ENCODE data around the gene TFEB.

TFEB gene

GRCh38 chr6:41717392-41717736 lies 18.0 kb downstream of the TFEB start:
- H3K4me3 ChIP-seq = no peak overlapping the region
- H3K36me3 ChIP-seq (replicated peaks) = no peaks in the 10 kb centered on the region
- in situ Hi-C loops (cut with MboI; ENCODE audit: low sequenced_read_pairs) = no loop called here
- H3K27me3 ChIP-seq (ENCODE audit: low read depth) = no peaks in the 10 kb centered on the region
- no peaks in the 10 kb centered on the region for H3K9me3 ChIP-seq
- DNase-seq (ENCODE audit: low spot score in 2 of 2) = no peak
- no peaks in the 10 kb centered on the region for H3K4me1 ChIP-seq

- Histone ChIP-seq H3K36me3 (replicated peaks) (no peaks in the 10 kb centered on the region), H3K9me3 (no peaks in the 10 kb centered on the region), H3K4me3 (no peak overlapping the region), H3K4me1 (no peaks in the 10 kb centered on the region), H3K27me3 (ENCODE audit: low read depth) (no peaks in the 10 kb centered on the region)
- no peak for DNase-seq (ENCODE audit: low spot score in 2 of 2)
- in situ Hi-C loops (cut with MboI; ENCODE audit: low sequenced_read_pairs) = no loop called here
Measured at GRCh38 chr6:41716516-41717391, 18.7 kb downstream of the TFEB start.

GRCh38 chr6:41715795-41716515 lies 19.5 kb downstream of the TFEB start:
- H3K36me3 ChIP-seq (replicated peaks) = no peaks in the 10 kb centered on the region
- DNase-seq (ENCODE audit: low spot score in 2 of 2) = no peak

GRCh38 chr6:41714556-41715273 lies 20.7 kb downstream of the TFEB start:
- no peaks in the 10 kb centered on the region for H3K27me3 ChIP-seq (ENCODE audit: low read depth)
- DNase-seq (ENCODE audit: low spot score in 2 of 2) = no peak
- H3K9me3 ChIP-seq = no peaks in the 10 kb centered on the region
- H3K36me3 ChIP-seq (replicated peaks) = no peaks in the 10 kb centered on the region
- in situ Hi-C loops (cut with MboI; ENCODE audit: low sequenced_read_pairs) = no loop called here
- H3K4me1 ChIP-seq = no peaks in the 10 kb centered on the region
- H3K4me3 ChIP-seq = no peak overlapping the region

More at GRCh38 chr6:41715795-41716515, 19.5 kb downstream of the TFEB start:
- in situ Hi-C loops (cut with MboI; ENCODE audit: low sequenced_read_pairs) = no loop called here
- Histone ChIP-seq H3K4me3 (no peak overlapping the region), H3K9me3 (no peaks in the 10 kb centered on the region), H3K4me1 (no peaks in the 10 kb centered on the region), H3K27me3 (ENCODE audit: low read depth) (no peaks in the 10 kb centered on the region)

- Histone ChIP-seq H3K9me3 (no peaks in the 10 kb centered on the region), H3K27me3 (ENCODE audit: low read depth) (no peaks in the 10 kb centered on the region), H3K4me3 (no peak overlapping the region), H3K4me1 (no peaks in the 10 kb centered on the region), H3K36me3 (replicated peaks) (no peaks in the 10 kb centered on the region)
- no peak for DNase-seq (ENCODE audit: low spot score in 2 of 2)
- in situ Hi-C loops (cut with MboI; ENCODE audit: low sequenced_read_pairs) = no loop called here
Measured at GRCh38 chr6:41713650-41714291, 21.6 kb downstream of the TFEB start.

GRCh38 chr6:41713159-41713649 lies 22.2 kb downstream of the TFEB start:
- DNase-seq (ENCODE audit: low spot score in 2 of 2) = no peak
- Histone ChIP-seq H3K9me3 (no peaks in the 10 kb centered on the region), H3K4me3 (no peak overlapping the region), H3K4me1 (no peaks in the 10 kb centered on the region), H3K27me3 (ENCODE audit: low read depth) (no peaks in the 10 kb centered on the region), H3K36me3 (replicated peaks) (no peaks in the 10 kb centered on the region)
- in situ Hi-C loops (cut with MboI; ENCODE audit: low sequenced_read_pairs) = no loop called here

GRCh38 chr6:41712651-41713103 lies 22.7 kb downstream of the TFEB start:
- DNase-seq (ENCODE audit: low spot score in 2 of 2) = no peak
- no peak overlapping the region for H3K4me3 ChIP-seq
- no peaks in the 10 kb centered on the region for H3K9me3 ChIP-seq
- H3K27me3 ChIP-seq (ENCODE audit: low read depth) = no peaks in the 10 kb centered on the region
- in situ Hi-C loops (cut with MboI; ENCODE audit: low sequenced_read_pairs) = no loop called here
- no peaks in the 10 kb centered on the region for H3K4me1 ChIP-seq
- no peaks in the 10 kb centered on the region for H3K36me3 ChIP-seq (replicated peaks)

GRCh38 chr6:41711323-41712038 lies 23.9 kb downstream of the TFEB start:
- Histone ChIP-seq H3K4me1 (no peaks in the 10 kb centered on the region), H3K27me3 (ENCODE audit: low read depth) (no peaks in the 10 kb centered on the region), H3K9me3 (no peaks in the 10 kb centered on the region), H3K36me3 (replicated peaks) (no peaks in the 10 kb centered on the region), H3K4me3 (no peak overlapping the region)
- in situ Hi-C loops (cut with MboI; ENCODE audit: low sequenced_read_pairs) = no loop called here
- no peak for DNase-seq (ENCODE audit: low spot score in 2 of 2)

GRCh38 chr6:41709375-41709774 lies 26.0 kb downstream of the TFEB start:
- no peaks in the 10 kb centered on the region for H3K4me1 ChIP-seq
- no peaks in the 10 kb centered on the region for H3K9me3 ChIP-seq
- no peaks in the 10 kb centered on the region for H3K36me3 ChIP-seq (replicated peaks)
- in situ Hi-C loops (cut with MboI; ENCODE audit: low sequenced_read_pairs) = no loop called here
- no peak for DNase-seq (ENCODE audit: low spot score in 2 of 2)
- no peaks in the 10 kb centered on the region for H3K27me3 ChIP-seq (ENCODE audit: low read depth)
- H3K4me3 ChIP-seq = no peak overlapping the region

- no peaks in the 10 kb centered on the region for H3K9me3 ChIP-seq
- in situ Hi-C loops (cut with MboI; ENCODE audit: low sequenced_read_pairs) = no loop called here
- H3K4me1 ChIP-seq = no peaks in the 10 kb centered on the region
- no peaks in the 10 kb centered on the region for H3K36me3 ChIP-seq (replicated peaks)
- H3K4me3 ChIP-seq = no peak overlapping the region
- no peak for DNase-seq (ENCODE audit: low spot score in 2 of 2)
- no peaks in the 10 kb centered on the region for H3K27me3 ChIP-seq (ENCODE audit: low read depth)
Measured at GRCh38 chr6:41708856-41709255, 26.6 kb downstream of the TFEB start.

GRCh38 chr6:41707565-41708200 lies 27.7 kb downstream of the TFEB start:
- no peak for DNase-seq (ENCODE audit: low spot score in 2 of 2)

GRCh38 chr6:41706876-41707564 lies 28.4 kb downstream of the TFEB start:
- Histone ChIP-seq H3K9me3 (no peaks in the 10 kb centered on the region), H3K27me3 (ENCODE audit: low read depth) (no peaks in the 10 kb centered on the region), H3K4me3 (no peak overlapping the region), H3K36me3 (replicated peaks) (no peaks in the 10 kb centered on the region), H3K4me1 (no peaks in the 10 kb centered on the region)
- no peak for DNase-seq (ENCODE audit: low spot score in 2 of 2)
- in situ Hi-C loops (cut with MboI; ENCODE audit: low sequenced_read_pairs) = no loop called here

More at GRCh38 chr6:41707565-41708200, 27.7 kb downstream of the TFEB start:
- Histone ChIP-seq H3K4me1 (no peaks in the 10 kb centered on the region), H3K4me3 (no peak overlapping the region), H3K27me3 (ENCODE audit: low read depth) (no peaks in the 10 kb centered on the region), H3K36me3 (replicated peaks) (no peaks in the 10 kb centered on the region), H3K9me3 (no peaks in the 10 kb centered on the region)
- in situ Hi-C loops (cut with MboI; ENCODE audit: low sequenced_read_pairs) = no loop called here

Measured in HAP-1 (cell line).